PC-3 (cell line): ENCODE measurements around the gene DNAAF3.

ENCODE experiments used
- EZH2 ChIP-seq: fragments of 300-600 bp; sonication (generic); IDR thresholded peaks from one replicate; pipeline ENCODE4 v1.6.1; 2017; ENCODE audit warnings: antibody characterized with exemption, mild to moderate bottlenecking, low read length; ENCODE audit not compliant: unreplicated experiment
- TF ChIP-seq, protein P1 (sequence below): fragments of 300-600 bp; sonication (generic); conservative IDR thresholded peaks from 2 replicates; pipeline ENCODE4 v1.5.1; 2017; ENCODE audit warnings: antibody characterized with exemption, low read depth, mild to moderate bottlenecking, low read length

DNA sequence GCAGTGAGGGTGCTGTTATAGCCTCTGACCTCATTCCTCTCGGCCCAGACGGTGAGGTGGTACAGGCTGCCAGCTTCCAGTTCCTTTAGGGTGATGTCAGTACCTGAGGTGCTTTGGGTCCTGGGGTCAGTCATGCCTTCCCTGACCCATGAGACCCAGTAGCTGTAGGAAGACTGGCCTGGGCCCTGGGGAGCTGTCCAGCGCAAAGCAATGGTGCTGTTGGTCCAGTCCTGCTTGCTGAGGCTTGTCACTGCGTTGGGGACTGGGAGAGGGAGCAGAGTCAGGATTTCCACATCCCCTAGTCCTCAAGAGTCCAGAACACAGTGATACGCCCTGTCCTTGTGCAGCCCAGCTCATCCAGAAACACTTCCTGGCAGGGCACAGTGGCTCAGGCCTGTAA, 32.2 kb upstream of the DNAAF3 start:
- TF ChIP-seq, protein P1, sequence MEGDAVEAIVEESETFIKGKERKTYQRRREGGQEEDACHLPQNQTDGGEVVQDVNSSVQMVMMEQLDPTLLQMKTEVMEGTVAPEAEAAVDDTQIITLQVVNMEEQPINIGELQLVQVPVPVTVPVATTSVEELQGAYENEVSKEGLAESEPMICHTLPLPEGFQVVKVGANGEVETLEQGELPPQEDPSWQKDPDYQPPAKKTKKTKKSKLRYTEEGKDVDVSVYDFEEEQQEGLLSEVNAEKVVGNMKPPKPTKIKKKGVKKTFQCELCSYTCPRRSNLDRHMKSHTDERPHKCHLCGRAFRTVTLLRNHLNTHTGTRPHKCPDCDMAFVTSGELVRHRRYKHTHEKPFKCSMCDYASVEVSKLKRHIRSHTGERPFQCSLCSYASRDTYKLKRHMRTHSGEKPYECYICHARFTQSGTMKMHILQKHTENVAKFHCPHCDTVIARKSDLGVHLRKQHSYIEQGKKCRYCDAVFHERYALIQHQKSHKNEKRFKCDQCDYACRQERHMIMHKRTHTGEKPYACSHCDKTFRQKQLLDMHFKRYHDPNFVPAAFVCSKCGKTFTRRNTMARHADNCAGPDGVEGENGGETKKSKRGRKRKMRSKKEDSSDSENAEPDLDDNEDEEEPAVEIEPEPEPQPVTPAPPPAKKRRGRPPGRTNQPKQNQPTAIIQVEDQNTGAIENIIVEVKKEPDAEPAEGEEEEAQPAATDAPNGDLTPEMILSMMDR: no peak
- TF ChIP-seq EZH2: no peak
